Fibroblast of skin of right biceps (primary cell): ENCODE results near the gene SERPIND1.
"Not testable (repeated sequence)": the region's sequence is repeated elsewhere in the genome, so short reads cannot be mapped to it uniquely, and the experiment has no call there.

Experiments used
- DNase-seq: peaks from one replicate; pipeline ENCODE4 v3.0.0-alpha.2; 2013

SERPIND1 gene

DNA sequence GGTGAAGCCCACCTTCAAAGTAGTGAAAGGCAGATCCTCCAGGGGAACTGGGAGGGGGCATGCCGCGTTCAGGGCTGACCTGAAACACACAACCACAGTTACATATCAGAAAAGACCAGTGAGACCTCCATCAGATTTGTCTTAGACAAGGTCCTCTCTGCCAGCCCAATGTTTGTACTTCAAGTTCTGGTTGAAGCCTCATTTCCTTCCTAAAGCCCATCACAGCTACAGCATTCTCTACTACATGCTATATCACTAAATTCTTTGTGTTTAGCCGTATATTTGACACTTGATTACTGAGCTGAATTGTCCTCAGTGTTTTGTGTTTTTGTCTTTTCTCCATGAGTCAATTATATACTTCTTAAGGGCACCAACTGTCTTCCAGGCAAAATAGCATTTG lies 44.6 kb downstream of the SERPIND1 start:
- DNase-seq, result no peak

DNA sequence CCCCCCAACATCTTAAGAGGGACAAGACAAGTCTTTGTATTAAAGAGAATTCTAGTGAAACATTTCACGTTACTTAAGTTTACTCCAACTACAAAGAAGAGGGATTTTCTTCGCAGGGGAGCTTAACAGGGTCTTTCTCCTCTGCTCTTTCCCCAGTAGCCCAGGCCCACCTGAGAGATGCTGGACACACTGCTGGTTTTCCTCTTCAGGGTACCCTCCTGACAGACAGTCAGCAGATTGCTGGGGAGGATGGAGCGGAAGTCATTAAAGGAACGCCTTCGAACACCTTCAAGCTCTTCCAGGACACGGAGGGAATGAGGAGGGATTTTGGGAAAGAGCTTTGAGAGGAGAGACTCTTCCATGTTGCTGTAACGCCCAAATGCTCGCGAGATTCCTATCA lies 45.6 kb downstream of the SERPIND1 start:
- DNase-seq, result no peak

DNA sequence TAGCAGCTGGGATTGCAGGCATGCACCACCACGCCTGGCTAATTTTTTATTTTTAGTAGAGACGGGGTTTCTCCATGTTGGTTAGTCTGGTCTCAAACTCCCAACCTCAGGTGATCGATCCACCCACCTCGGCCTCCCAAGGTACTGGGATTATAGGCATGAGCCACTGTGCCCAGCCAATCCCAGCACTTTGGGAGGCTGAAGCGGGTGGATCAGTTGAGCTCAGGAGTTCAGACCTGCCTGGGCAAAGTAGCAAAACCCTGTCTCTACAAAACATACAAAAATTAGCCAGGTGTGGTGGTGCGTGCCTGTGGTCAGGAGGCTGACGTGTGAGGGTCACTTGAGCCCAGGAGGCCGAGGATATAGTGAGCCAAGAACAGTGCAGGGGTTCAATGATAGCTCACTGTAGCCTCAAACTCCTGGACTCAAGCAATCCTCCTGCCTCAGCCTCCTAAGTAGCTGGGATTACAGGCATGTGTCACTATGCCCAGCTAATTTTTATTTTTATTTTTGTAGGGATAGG lies 47.9 kb downstream of the SERPIND1 start:
- DNase-seq, result not testable (repeated sequence)

DNA sequence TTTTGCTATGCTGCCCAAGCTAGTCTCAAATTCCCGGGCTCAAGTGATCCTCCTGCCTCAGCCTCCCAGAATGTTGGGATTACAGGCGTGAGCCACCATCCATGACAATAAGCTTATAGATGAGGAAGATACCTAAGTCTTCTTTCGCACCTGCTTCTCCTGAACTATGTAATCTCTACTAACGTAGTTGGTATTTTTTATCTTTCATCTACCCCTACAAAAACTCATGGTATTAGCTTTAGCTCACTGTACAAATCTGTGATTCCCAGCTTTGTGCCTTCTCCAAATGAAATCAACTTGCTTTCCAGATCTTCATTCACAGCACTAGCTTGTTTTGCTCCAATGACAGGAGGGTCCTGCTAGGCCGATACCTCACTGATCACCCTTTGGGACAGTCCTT lies 48.3 kb downstream of the SERPIND1 start:
- DNase-seq, result no peak

DNA sequence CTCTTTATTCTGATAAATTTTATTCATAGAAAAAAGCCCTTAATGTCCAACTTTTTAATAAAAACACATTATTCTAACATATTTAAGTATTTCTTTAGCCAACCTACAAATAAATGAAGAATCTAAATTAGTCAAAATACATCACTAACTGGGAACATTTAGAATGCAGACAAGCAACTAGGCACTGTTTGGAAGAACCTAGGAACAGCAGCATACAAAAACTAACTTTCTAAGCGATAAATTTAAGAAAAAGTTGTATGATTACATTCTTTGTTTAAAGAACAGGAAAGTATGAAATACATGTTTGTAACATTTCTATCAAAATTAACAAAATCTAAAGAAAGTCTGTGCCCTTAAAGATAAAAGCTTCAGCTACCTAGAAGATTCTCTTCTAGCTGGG lies 49.4 kb downstream of the SERPIND1 start:
- no peak for DNase-seq

DNA sequence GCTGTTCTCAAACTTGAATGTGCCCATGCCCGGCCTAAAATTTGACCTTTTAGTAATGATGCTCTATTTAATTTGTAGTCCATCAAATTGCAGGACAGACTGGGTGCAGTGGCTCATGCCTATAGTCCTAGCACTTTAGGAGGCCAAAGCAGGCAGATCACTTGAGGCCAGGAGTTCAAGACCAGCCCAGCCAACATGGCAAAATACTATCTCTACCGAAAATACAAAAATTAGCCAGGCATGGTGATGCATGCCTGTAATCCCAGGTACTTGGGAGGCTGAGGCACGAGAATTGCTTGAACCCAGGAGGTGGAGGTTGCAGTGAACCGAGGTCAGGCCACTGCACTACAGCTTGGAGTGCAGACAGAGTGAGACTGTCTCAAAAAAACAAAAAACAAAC lies 51.3 kb downstream of the SERPIND1 start:
- not testable (repeated sequence) for DNase-seq

DNA sequence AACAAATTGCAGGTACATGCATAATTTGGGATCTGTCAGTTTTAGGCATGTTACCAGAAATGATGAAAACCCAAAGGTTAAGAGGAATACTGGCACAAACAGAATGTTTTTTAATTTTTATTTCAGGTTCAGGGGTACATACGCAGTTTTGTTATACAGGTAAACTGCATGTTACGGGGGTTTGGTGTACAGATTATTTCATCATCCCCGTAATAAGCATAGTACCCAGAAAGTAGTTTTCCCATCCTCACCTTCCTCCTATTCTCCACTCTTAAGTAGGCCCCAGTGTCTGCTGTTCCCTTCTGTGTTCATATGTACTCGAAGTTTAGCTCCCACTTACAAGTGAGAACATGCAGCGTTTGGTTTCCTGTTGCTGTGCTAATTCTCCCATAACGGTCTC lies 51.7 kb downstream of the SERPIND1 start:
- no peak for DNase-seq

DNA sequence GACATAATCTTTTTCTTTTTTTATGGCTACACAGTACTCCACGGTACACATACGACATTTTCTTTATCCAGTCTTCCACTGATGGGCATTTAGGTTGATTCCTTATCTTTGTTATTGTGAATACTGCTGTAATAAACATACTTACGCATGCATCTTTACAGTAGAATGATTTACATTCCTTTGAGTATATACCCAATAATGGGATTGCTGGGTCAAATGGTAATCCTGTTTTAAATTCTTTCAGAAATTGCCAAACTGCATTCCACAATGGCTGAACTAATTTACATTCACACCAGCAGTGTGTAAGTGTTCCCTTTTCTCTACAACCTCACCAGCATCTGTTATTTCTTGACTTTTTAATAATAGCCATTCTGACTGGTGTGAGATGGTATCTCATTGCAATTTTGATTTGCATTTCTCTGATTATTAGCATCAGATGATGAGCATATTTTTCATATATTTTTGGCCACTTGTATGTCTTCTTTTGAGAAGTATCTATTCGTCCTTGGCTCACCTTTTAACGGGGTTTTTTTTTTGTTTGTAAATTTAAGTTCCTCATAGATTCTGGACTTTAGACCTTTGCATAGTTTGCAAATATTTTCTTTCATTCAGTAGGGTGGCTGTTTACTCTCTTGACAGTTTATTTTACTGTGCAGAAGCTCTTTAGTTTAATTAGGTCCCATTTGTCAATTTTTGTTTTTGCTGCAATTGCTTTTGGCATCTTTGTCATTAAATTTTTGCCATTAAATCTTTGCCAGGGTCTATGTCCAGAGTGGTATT lies 52.6 kb downstream of the SERPIND1 start:
- DNase-seq, result not testable (repeated sequence)

DNA sequence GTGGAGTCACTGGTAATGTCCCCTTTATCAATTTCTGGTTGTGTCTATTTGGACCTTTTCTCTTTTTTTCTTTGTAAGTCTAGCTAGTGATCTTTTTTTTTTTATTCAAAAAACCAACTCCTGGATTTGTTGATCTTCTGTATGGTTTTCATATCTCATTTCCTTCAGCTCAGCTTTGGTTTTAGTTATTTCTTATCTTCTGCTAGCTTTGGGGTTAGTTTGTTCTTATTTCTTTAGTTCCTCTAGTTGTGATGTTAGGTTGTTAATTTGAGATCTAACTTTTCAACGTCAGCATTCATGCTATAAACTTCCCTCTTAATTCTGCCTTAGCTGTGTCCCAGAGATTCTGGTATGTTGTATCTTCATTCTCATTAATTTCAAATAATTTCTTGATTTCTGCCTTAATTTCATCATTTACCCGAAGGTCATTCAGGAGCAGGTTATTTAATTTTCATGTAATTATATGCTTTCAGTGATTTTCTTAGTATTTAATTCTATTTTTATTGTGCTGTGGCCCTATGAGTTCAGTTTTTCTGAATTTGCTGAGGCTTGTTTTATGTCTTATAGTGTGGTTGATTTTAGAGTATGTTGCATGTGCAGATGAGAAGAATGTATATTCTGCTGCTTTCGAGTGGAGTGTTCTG lies 55.7 kb downstream of the SERPIND1 start:
- DNase-seq, result no peak

DNA sequence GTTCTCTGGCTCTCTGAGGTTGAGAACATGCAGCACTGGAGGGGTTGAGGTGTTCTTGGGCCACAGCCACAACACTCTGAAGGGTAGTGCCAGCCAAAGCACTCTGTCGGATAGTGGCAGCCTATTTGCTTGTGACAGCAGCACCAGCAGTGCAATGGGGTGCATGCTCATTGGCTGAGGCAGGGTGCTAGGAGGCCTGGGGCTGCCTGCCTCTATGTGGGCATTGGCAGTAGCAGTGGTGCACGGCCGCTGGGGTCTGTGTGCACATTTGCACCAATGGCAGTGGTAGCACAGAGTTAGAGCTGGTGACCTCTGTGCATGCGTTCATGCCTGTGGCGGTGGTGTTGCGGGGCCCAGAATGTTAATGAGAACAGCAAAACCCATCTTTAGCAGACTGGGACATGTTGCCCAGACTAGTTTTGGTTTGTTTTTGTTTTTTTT lies 59.3 kb downstream of the SERPIND1 start:
- no peak for DNase-seq

DNA sequence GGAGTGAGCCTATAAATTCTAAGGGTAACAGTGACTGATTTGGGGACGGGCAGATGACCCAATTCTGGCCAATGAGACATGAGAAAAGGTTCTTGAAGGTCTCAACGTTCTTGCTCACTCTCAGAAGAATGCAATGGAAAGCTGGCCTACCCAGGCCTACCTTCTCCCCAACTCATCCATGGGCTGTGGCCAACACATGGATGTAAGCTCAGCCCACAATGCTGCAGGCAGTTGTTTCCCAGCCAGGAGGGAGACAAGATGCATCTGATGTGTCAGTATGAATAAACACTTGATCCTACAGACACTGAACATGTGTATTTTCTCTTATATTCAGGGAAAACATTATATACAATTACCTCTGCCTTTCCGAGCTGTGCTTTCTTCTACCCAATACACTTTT lies 60.3 kb downstream of the SERPIND1 start:
- no peak for DNase-seq

DNA sequence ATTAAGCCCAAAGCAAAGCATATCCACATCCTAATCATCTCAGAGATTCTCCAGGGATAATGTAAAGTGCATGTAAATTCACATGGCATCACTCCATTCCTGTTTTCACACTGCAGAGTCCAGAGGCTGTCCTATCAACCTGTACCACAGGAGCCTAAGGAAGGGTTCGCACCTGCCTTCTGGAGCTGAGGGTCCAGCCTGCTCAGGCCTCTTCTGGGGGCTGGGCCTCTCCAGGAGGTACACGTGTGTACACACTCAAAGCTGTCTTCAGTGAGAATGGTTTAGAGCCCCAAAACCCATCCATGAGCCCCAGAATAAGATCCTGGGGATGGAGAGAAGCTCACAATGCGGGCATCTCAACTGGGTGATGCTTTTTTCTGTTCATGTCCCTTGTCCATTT lies 60.8 kb downstream of the SERPIND1 start:
- no peak for DNase-seq
